Retina (tissue), 1 donor: ENCODE results near the gene FAM13A.

ENCODE experiments used
- DNase-seq: peaks from one replicate; pipeline ENCODE4 v3.0.0-alpha.2; 2016

Gene FAM13A

GRCh38 chr4:88807499-88807898 is 249.5 kb downstream of the FAM13A start:
- DNase-seq, result no peak

GRCh38 chr4:88804234-88804633 is 252.8 kb downstream of the FAM13A start:
- DNase-seq, result no peak

GRCh38 chr4:88803600-88804096 is 253.3 kb downstream of the FAM13A start:
- no peak for DNase-seq

- no peak for DNase-seq
These were observed 254.2 kb downstream of the FAM13A start for GRCh38 chr4:88802585-88803286.

- DNase-seq, result no peak
These were observed 254.8 kb downstream of the FAM13A start for GRCh38 chr4:88802138-88802537.

GRCh38 chr4:88799900-88800299 is 257.1 kb downstream of the FAM13A start:
- DNase-seq, result no peak

GRCh38 chr4:88797725-88798124 is 259.3 kb downstream of the FAM13A start:
- no peak for DNase-seq

- no peak for DNase-seq
These were observed 260.4 kb downstream of the FAM13A start for GRCh38 chr4:88796545-88796944.

GRCh38 chr4:88794952-88795351 is 262.0 kb downstream of the FAM13A start:
- no peak for DNase-seq

- DNase-seq, result no peak
These were observed 262.8 kb downstream of the FAM13A start for GRCh38 chr4:88794087-88794690.

GRCh38 chr4:88793475-88793874 is 263.5 kb downstream of the FAM13A start:
- no peak for DNase-seq

- DNase-seq, result no peak
These were observed 264.2 kb downstream of the FAM13A start for GRCh38 chr4:88792821-88793220.

GRCh38 chr4:88792268-88792781 is 264.7 kb downstream of the FAM13A start:
- DNase-seq, result no peak

GRCh38 chr4:88791274-88791673 is 265.7 kb downstream of the FAM13A start:
- DNase-seq, result no peak

GRCh38 chr4:88788895-88789294 is 268.1 kb downstream of the FAM13A start:
- DNase-seq, result no peak

GRCh38 chr4:88788424-88788823 is 268.6 kb downstream of the FAM13A start:
- DNase-seq, result no peak

GRCh38 chr4:88786011-88786410 is 271.0 kb downstream of the FAM13A start:
- DNase-seq, result no peak

- DNase-seq, result no peak
These were observed 276.6 kb downstream of the FAM13A start for GRCh38 chr4:88780389-88780788.

GRCh38 chr4:88779431-88779830 is 277.6 kb downstream of the FAM13A start:
- no peak for DNase-seq

- DNase-seq, result no peak
These were observed 281.5 kb downstream of the FAM13A start for GRCh38 chr4:88775529-88775928.

GRCh38 chr4:88775026-88775425 is 282.0 kb downstream of the FAM13A start:
- no peak for DNase-seq

- DNase-seq, result no peak
These were observed 285.0 kb downstream of the FAM13A start for GRCh38 chr4:88771883-88772450.

GRCh38 chr4:88765729-88766128 is 291.3 kb downstream of the FAM13A start:
- DNase-seq, result no peak

GRCh38 chr4:88763075-88763474 is 293.9 kb downstream of the FAM13A start:
- DNase-seq, result no peak
